ENCODE results near the gene PTPRM.

DNA sequence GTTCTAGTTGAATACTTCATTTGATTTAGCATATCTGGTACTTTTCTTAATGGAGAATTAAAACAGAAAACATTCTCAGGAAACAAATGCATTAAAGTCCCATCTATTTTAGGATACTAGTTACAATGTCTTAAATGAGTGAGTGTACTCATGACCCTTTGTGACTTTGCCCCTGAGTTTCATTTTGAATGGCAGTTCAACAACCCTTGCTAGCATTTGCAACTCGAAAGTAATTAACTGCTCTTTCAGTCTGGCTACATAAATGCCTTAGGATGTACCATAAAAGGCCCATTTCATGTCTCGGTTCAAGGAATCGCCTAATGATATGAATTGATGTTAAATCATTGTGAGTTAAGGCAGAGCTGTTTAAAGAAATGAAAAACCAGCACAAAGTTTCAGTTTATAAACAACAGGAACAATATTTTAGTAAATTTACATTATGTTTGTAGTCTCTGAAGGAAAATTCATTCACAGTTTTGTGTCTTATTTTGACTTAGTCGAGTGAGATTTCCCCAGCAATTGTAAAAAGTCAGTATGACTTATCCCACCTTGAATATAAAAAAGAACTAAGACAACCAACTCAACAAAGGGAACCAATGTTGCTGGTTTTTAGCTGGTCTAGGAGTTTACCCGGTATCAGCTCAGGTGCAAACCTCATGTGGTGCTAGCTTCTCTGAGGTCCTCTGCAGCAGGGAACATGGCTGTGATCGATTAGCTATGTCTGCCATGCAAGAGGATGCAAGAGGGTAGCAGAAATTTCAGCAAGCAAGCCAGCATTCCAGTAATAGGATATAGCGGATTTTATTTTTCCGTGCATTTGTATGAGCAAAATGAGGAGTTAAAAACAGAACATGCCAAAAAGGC is 386.2 kb downstream of the PTPRM start:
- TF ChIP-seq, protein P1, sequence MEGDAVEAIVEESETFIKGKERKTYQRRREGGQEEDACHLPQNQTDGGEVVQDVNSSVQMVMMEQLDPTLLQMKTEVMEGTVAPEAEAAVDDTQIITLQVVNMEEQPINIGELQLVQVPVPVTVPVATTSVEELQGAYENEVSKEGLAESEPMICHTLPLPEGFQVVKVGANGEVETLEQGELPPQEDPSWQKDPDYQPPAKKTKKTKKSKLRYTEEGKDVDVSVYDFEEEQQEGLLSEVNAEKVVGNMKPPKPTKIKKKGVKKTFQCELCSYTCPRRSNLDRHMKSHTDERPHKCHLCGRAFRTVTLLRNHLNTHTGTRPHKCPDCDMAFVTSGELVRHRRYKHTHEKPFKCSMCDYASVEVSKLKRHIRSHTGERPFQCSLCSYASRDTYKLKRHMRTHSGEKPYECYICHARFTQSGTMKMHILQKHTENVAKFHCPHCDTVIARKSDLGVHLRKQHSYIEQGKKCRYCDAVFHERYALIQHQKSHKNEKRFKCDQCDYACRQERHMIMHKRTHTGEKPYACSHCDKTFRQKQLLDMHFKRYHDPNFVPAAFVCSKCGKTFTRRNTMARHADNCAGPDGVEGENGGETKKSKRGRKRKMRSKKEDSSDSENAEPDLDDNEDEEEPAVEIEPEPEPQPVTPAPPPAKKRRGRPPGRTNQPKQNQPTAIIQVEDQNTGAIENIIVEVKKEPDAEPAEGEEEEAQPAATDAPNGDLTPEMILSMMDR (IDR thresholded peaks at IDR 0.05): no peak
- TF ChIP-seq, protein P2, sequence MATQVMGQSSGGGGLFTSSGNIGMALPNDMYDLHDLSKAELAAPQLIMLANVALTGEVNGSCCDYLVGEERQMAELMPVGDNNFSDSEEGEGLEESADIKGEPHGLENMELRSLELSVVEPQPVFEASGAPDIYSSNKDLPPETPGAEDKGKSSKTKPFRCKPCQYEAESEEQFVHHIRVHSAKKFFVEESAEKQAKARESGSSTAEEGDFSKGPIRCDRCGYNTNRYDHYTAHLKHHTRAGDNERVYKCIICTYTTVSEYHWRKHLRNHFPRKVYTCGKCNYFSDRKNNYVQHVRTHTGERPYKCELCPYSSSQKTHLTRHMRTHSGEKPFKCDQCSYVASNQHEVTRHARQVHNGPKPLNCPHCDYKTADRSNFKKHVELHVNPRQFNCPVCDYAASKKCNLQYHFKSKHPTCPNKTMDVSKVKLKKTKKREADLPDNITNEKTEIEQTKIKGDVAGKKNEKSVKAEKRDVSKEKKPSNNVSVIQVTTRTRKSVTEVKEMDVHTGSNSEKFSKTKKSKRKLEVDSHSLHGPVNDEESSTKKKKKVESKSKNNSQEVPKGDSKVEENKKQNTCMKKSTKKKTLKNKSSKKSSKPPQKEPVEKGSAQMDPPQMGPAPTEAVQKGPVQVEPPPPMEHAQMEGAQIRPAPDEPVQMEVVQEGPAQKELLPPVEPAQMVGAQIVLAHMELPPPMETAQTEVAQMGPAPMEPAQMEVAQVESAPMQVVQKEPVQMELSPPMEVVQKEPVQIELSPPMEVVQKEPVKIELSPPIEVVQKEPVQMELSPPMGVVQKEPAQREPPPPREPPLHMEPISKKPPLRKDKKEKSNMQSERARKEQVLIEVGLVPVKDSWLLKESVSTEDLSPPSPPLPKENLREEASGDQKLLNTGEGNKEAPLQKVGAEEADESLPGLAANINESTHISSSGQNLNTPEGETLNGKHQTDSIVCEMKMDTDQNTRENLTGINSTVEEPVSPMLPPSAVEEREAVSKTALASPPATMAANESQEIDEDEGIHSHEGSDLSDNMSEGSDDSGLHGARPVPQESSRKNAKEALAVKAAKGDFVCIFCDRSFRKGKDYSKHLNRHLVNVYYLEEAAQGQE (IDR thresholded peaks at IDR 0.05; ENCODE audit: insufficient read depth in 1 of 2, low read depth in 2 of 2, low read length in 1 of 2): no peak
- TF ChIP-seq POLR2AphosphoS5 (IDR thresholded peaks at IDR 0.05; ENCODE audit: low read depth, low read length) (no peak), TCF7L2 (IDR thresholded peaks at IDR 0.05; ENCODE audit: low read depth, low read length) (no peak)

Data from Panc1 (cell line).